Measurements from ENCODE around the gene PTMA.

DNA sequence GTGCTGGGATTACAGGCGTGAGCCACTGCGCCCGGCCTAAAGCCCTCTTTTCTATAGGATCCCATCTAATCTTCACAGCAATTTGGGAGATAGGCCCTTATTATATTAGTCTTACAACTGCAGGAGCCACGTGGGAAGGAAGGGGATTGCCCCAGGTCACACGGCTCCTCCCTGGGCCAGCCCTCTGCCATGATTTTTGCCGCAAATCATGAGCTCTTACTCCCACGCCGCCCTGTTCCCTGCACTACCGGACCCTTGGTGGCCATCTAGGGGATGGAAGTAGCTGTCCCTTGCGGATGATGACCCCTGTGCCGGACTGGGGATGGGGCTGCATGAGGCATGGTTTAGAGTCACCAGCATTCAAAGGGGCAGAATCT, 28.4 kb upstream of the PTMA start:
- no peak for TF ChIP-seq POLR2A (IDR thresholded peaks at IDR 0.05)
- TF ChIP-seq, protein P1, sequence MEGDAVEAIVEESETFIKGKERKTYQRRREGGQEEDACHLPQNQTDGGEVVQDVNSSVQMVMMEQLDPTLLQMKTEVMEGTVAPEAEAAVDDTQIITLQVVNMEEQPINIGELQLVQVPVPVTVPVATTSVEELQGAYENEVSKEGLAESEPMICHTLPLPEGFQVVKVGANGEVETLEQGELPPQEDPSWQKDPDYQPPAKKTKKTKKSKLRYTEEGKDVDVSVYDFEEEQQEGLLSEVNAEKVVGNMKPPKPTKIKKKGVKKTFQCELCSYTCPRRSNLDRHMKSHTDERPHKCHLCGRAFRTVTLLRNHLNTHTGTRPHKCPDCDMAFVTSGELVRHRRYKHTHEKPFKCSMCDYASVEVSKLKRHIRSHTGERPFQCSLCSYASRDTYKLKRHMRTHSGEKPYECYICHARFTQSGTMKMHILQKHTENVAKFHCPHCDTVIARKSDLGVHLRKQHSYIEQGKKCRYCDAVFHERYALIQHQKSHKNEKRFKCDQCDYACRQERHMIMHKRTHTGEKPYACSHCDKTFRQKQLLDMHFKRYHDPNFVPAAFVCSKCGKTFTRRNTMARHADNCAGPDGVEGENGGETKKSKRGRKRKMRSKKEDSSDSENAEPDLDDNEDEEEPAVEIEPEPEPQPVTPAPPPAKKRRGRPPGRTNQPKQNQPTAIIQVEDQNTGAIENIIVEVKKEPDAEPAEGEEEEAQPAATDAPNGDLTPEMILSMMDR (IDR thresholded peaks at IDR 0.05) = no peak

All from thyroid gland (tissue), 4 donors.